Trophoblast cell (in vitro differentiated cells and primary cell): Measurements from ENCODE around the gene SNAPC1.

ENCODE experiments used
- DNase-seq, 2 donors: peaks; one replicate each; pipeline ENCODE4 v3.0.0-alpha.2; 2016
- H2AFZ ChIP-seq: 2 replicates; pipeline ENCODE4 v1.6.1; 2013; ENCODE audit warnings: low read length, moderate library complexity, mild to moderate bottlenecking; ENCODE audit not compliant: insufficient read depth, poor library complexity
- H2AK5ac ChIP-seq: 2 replicates; pipeline ENCODE4 v1.6.1; 2013; ENCODE audit warnings: mild to moderate bottlenecking, low read length
- H2BK120ac ChIP-seq: 2 replicates; pipeline ENCODE4 v1.6.1; 2013; ENCODE audit warnings: low read length, mild to moderate bottlenecking, moderate library complexity; ENCODE audit not compliant: insufficient read depth, poor library complexity
- H2BK12ac ChIP-seq: 2 replicates; pipeline ENCODE4 v1.6.1; 2013; ENCODE audit warnings: mild to moderate bottlenecking, low read length, moderate library complexity
- H2BK5ac ChIP-seq: 2 replicates; pipeline ENCODE4 v1.6.1; 2013; ENCODE audit warnings: low read length, low read depth, moderate library complexity, mild to moderate bottlenecking; ENCODE audit not compliant: poor library complexity
- H3K14ac ChIP-seq: 2 replicates; pipeline ENCODE4 v1.6.1; 2013; ENCODE audit warnings: mild to moderate bottlenecking, low read length
- H3K18ac ChIP-seq: 2 replicates; pipeline ENCODE4 v1.6.1; 2013; ENCODE audit warnings: mild to moderate bottlenecking, low read length
- H3K23ac ChIP-seq: 2 replicates; pipeline ENCODE4 v1.6.1; 2013; ENCODE audit warnings: low read length
- H3K27ac ChIP-seq: 2 replicates; pipeline ENCODE4 v1.5.1; 2013; ENCODE audit warnings: low read depth, mild to moderate bottlenecking, inconsistent platforms, low read length, moderate library complexity
- H3K27me3 ChIP-seq: 2 replicates; pipeline ENCODE4 v1.6.1; 2013; ENCODE audit warnings: inconsistent platforms, mild to moderate bottlenecking, low read length, moderate library complexity; ENCODE audit not compliant: insufficient read depth
- H3K36me3 ChIP-seq, 2 experiments: 1 replicate in 1 of 2; 2 replicates in 1 of 2; pipeline ENCODE4 v1.6.1; 2013; ENCODE audit warnings: low read length in 2 of 2, mild to moderate bottlenecking in 2 of 2, moderate library complexity in 1 of 2; ENCODE audit not compliant: insufficient read depth in 2 of 2, control insufficient read depth in 1 of 2
- H3K4ac ChIP-seq: 2 replicates; pipeline ENCODE4 v1.6.1; 2013; ENCODE audit warnings: low read depth, mild to moderate bottlenecking, low read length, moderate library complexity
- H3K4me1 ChIP-seq, 2 experiments: 1 replicate in 1 of 2; 2 replicates in 1 of 2; pipeline ENCODE4 v1.6.1; 2013; ENCODE audit warnings: low read length in 2 of 2, mild to moderate bottlenecking in 2 of 2, moderate library complexity in 1 of 2; ENCODE audit not compliant: insufficient read depth in 2 of 2, control insufficient read depth in 1 of 2
- H3K4me2 ChIP-seq: 2 replicates; pipeline ENCODE4 v1.6.1; 2013; ENCODE audit warnings: inconsistent platforms, mild to moderate bottlenecking, low read length, moderate library complexity
- H3K4me3 ChIP-seq: 2 replicates; pipeline ENCODE4 v1.5.1; 2013; ENCODE audit warnings: mild to moderate bottlenecking, low read depth, low read length, inconsistent platforms
- H3K79me1 ChIP-seq: one replicate; pipeline ENCODE4 v1.6.1; 2013; ENCODE audit warnings: low read length
- H3K79me2 ChIP-seq: 2 replicates; pipeline ENCODE4 v1.6.1; 2013; ENCODE audit warnings: low read length, mild to moderate bottlenecking; ENCODE audit not compliant: control insufficient read depth, insufficient read depth, poor library complexity
- H3K9ac ChIP-seq: 2 replicates; pipeline ENCODE4 v1.6.1; 2013; ENCODE audit warnings: mild to moderate bottlenecking, low read length
- H3K9me3 ChIP-seq: 2 replicates; pipeline ENCODE4 v1.6.1; 2013; ENCODE audit warnings: low read depth, mild to moderate bottlenecking, control low read depth, inconsistent platforms, low read length; ENCODE audit not compliant: insufficient read depth
- H4K12ac ChIP-seq: 2 replicates; pipeline ENCODE4 v1.6.1; 2013; ENCODE audit warnings: low read depth, mild to moderate bottlenecking, low read length, moderate library complexity
- H4K8ac ChIP-seq: 2 replicates; pipeline ENCODE4 v1.6.1; 2013; ENCODE audit warnings: low read depth, mild to moderate bottlenecking, low read length, moderate library complexity
- H4K91ac ChIP-seq: one replicate; pipeline ENCODE4 v1.6.1; 2013; ENCODE audit warnings: low read depth, mild to moderate bottlenecking, low read length, moderate library complexity
- WGBS: extraction: QIAGEN DNeasy Blood & Tissue Kit; methylation state at CpG from one replicate; pipeline ENCODE4 v1.1.7; 2013; ENCODE audit warnings: missing lambda C conversion rate; ENCODE audit not compliant: insufficient read length, insufficient coverage; ENCODE audit errors: extremely low coverage; 5-methylcytosine and 5-hydroxymethylcytosine counted together

SNAPC1 gene

DNA sequence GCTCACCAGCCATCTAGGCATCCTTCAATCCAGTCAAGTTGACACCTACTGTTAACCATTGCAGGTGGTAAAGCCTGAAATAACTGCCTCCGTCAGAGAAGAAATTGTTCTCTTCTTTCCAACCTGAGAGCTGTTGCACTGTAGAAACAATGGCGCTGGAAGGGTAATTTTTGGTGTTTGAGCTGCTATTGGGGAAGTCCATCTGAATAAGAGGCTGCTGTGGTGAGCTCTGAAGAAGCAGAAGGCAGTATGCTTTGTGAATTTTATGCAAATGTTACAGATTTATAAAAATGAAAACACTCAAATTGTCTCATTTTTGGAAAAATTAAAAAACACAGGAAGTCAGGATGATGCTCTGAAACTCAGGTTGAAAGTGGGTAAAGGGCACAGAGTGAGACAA, 60.2 kb downstream of the SNAPC1 start:
- H3K4me3 ChIP-seq: no peak overlapping the region
- no peaks in the 10 kb centered on the region for H3K36me3 ChIP-seq
- H3K18ac ChIP-seq: no peak overlapping the region
- no peak overlapping the region for H3K4ac ChIP-seq
- H3K9ac ChIP-seq: no peak overlapping the region
- H3K14ac ChIP-seq: no peak overlapping the region
- H2AFZ ChIP-seq: no peak overlapping the region
- no peaks in the 10 kb centered on the region for H3K27me3 ChIP-seq
- H2BK5ac ChIP-seq: no peak overlapping the region
- no peak overlapping the region for H2BK120ac ChIP-seq
- H3K23ac ChIP-seq: no peak overlapping the region
- no peak overlapping the region for H4K8ac ChIP-seq
- H4K91ac ChIP-seq: no peak overlapping the region
- H3K79me2 ChIP-seq: no peaks in the 10 kb centered on the region
- no peaks in the 10 kb centered on the region for H3K79me1 ChIP-seq
- H3K27ac ChIP-seq: no peak overlapping the region
- no CpG with 5 or more reads among the region's 2 CpGs for WGBS
- no peak overlapping the region for H2BK12ac ChIP-seq
- no peak overlapping the region for H4K12ac ChIP-seq
- H3K4me1 ChIP-seq: no peaks in the 10 kb centered on the region
- H3K9me3 ChIP-seq: peaks cover 5% of the 10 kb centered on the region
- no peak overlapping the region for H2AK5ac ChIP-seq
- no peak overlapping the region for H3K4me2 ChIP-seq
- no peak for DNase-seq

- no peaks in the 10 kb centered on the region for H3K79me1 ChIP-seq
- no peak overlapping the region for H3K27ac ChIP-seq
- no peak overlapping the region for H2BK12ac ChIP-seq
- H3K27me3 ChIP-seq: no peaks in the 10 kb centered on the region
- WGBS: no CpG with 5 or more reads among the region's 3 CpGs
- no peak overlapping the region for H3K9ac ChIP-seq
- H3K23ac ChIP-seq: no peak overlapping the region
- no peak for DNase-seq
- H3K4me2 ChIP-seq: no peak overlapping the region
- no peaks in the 10 kb centered on the region for H3K79me2 ChIP-seq
- no peaks in the 10 kb centered on the region for H3K9me3 ChIP-seq
- H3K4me1 ChIP-seq: no peaks in the 10 kb centered on the region
- no peak overlapping the region for H4K91ac ChIP-seq
- H4K12ac ChIP-seq: no peak overlapping the region
- no peak overlapping the region for H3K14ac ChIP-seq
- H4K8ac ChIP-seq: no peak overlapping the region
- H3K18ac ChIP-seq: no peak overlapping the region
- no peaks in the 10 kb centered on the region for H3K36me3 ChIP-seq
- no peak overlapping the region for H2BK120ac ChIP-seq
- no peak overlapping the region for H2BK5ac ChIP-seq
- no peak overlapping the region for H3K4ac ChIP-seq
- H2AFZ ChIP-seq: no peak overlapping the region
- H3K4me3 ChIP-seq: no peak overlapping the region
- H2AK5ac ChIP-seq: no peak overlapping the region
Observed at GRCh38 chr14:61832783-61833182, 70.6 kb downstream of the SNAPC1 start.

GRCh38 chr14:61836184-61836583, 74.0 kb downstream of the SNAPC1 start:
- H3K27ac ChIP-seq: no peak overlapping the region
- no peak overlapping the region for H3K4me3 ChIP-seq
- H3K79me2 ChIP-seq: no peaks in the 10 kb centered on the region
- no peaks in the 10 kb centered on the region for H3K27me3 ChIP-seq
- H2BK5ac ChIP-seq: no peak overlapping the region
- no peaks in the 10 kb centered on the region for H3K4me1 ChIP-seq
- no peak overlapping the region for H2BK120ac ChIP-seq
- H3K4ac ChIP-seq: no peak overlapping the region
- no peak overlapping the region for H3K14ac ChIP-seq
- no peak overlapping the region for H3K23ac ChIP-seq
- no peak for DNase-seq
- no peak overlapping the region for H2BK12ac ChIP-seq
- H4K91ac ChIP-seq: no peak overlapping the region
- no peak overlapping the region for H3K18ac ChIP-seq
- no CpG with 5 or more reads among the region's 3 CpGs for WGBS
- H3K36me3 ChIP-seq: no peaks in the 10 kb centered on the region
- H3K79me1 ChIP-seq: no peaks in the 10 kb centered on the region
- H2AFZ ChIP-seq: no peak overlapping the region
- no peak overlapping the region for H3K9ac ChIP-seq
- no peak overlapping the region for H3K4me2 ChIP-seq
- no peak overlapping the region for H4K12ac ChIP-seq
- no peak overlapping the region for H4K8ac ChIP-seq
- H3K9me3 ChIP-seq: no peaks in the 10 kb centered on the region
- no peak overlapping the region for H2AK5ac ChIP-seq

DNA sequence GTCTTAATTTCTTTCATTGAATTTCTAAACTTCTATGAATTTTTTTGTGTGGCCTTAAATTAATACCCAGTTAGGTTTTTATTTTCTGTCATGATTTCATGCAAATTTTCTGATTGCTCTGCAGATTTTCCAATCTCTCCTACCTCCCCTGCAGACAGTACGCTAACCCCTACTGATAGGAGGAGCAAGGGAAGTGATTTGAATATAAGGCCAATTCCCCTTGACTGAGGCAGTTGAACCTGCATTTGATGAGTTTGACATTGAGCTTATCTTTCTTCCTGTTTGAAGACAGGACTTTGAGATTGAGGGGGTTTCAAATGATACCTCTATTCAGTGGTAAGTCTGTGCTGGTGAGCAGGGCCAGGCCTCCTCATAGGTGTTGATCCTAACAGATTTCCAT, 74.6 kb downstream of the SNAPC1 start:
- no peak overlapping the region for H4K12ac ChIP-seq
- H3K27ac ChIP-seq: no peak overlapping the region
- H2BK120ac ChIP-seq: no peak overlapping the region
- H4K8ac ChIP-seq: no peak overlapping the region
- no peak overlapping the region for H3K23ac ChIP-seq
- H3K4me2 ChIP-seq: no peak overlapping the region
- no peak overlapping the region for H3K18ac ChIP-seq
- H3K36me3 ChIP-seq: no peaks in the 10 kb centered on the region
- no peak for DNase-seq
- H3K4me3 ChIP-seq: no peak overlapping the region
- no peaks in the 10 kb centered on the region for H3K27me3 ChIP-seq
- peak overlapping the region; percentile 2 for H2BK12ac ChIP-seq
- no peaks in the 10 kb centered on the region for H3K79me1 ChIP-seq
- no peak overlapping the region for H3K4ac ChIP-seq
- H3K4me1 ChIP-seq: no peaks in the 10 kb centered on the region
- no peak overlapping the region for H3K9ac ChIP-seq
- WGBS: no CpG with 5 or more reads among the region's 1 CpG
- no peak overlapping the region for H4K91ac ChIP-seq
- H2AFZ ChIP-seq: no peak overlapping the region
- no peaks in the 10 kb centered on the region for H3K9me3 ChIP-seq
- H2AK5ac ChIP-seq: no peak overlapping the region
- H3K79me2 ChIP-seq: no peaks in the 10 kb centered on the region
- H3K14ac ChIP-seq: no peak overlapping the region
- no peak overlapping the region for H2BK5ac ChIP-seq
